HG03575 (cell line): Measurements from ENCODE around the gene SH2D3A.

Source experiments
- ATAC-seq: cut with Tn5 transposase; IDR thresholded peaks from one replicate; pipeline ENCODE4 v1.9.1; 2021; ENCODE audit not compliant: unreplicated experiment, insufficient number of reproducible peaks, low FRiP score; ENCODE audit errors: extremely low read depth

Gene SH2D3A

GRCh38 chr19:6729573-6730152 lies 37.6 kb downstream of the SH2D3A start:
- ATAC-seq = no peak

GRCh38 chr19:6728346-6728745 lies 38.9 kb downstream of the SH2D3A start:
- ATAC-seq = no peak

GRCh38 chr19:6725513-6726231 lies 41.6 kb downstream of the SH2D3A start:
- no peak for ATAC-seq

- no peak for ATAC-seq
Observed at GRCh38 chr19:6724631-6725492, 42.4 kb downstream of the SH2D3A start.

GRCh38 chr19:6723738-6724137 lies 43.5 kb downstream of the SH2D3A start:
- no peak for ATAC-seq

- ATAC-seq = no peak
Observed at GRCh38 chr19:6723108-6723618, 44.1 kb downstream of the SH2D3A start.

GRCh38 chr19:6721773-6722172 lies 45.5 kb downstream of the SH2D3A start:
- ATAC-seq = no peak

- ATAC-seq = no peak
Observed at GRCh38 chr19:6721138-6721474, 46.1 kb downstream of the SH2D3A start.

- ATAC-seq = no peak
Observed at GRCh38 chr19:6720369-6721137, 46.7 kb downstream of the SH2D3A start, which contains the start of gene C3. C3 (minus strand) TSS chr19:6720650; CDS start chr19:6720589, 61 bp downstream.

- ATAC-seq = no peak
Observed at GRCh38 chr19:6719992-6720368, 47.3 kb downstream of the SH2D3A start.

GRCh38 chr19:6719540-6719861 lies 47.7 kb downstream of the SH2D3A start:
- no peak for ATAC-seq

GRCh38 chr19:6718741-6719539 lies 48.3 kb downstream of the SH2D3A start:
- no peak for ATAC-seq

GRCh38 chr19:6718111-6718740 lies 49.0 kb downstream of the SH2D3A start:
- no peak for ATAC-seq

- ATAC-seq = no peak
Observed at GRCh38 chr19:6717441-6717971, 49.7 kb downstream of the SH2D3A start.

GRCh38 chr19:6717036-6717435 lies 50.2 kb downstream of the SH2D3A start:
- ATAC-seq = no peak

- ATAC-seq = no peak
Observed at GRCh38 chr19:6716610-6716970, 50.6 kb downstream of the SH2D3A start.

GRCh38 chr19:6714749-6715555 lies 52.3 kb downstream of the SH2D3A start:
- no peak for ATAC-seq
